ENCODE results near the gene MCM5. TPM values are rescaled to one million over a fixed set of nuclear protein-coding genes. Genes with fewer than 3 reads are reported as not detected.

The MCM5 gene
- polyA plus RNA-seq, 1 donor from 2014 or later: 78.2 TPM

GRCh38 chr22:35440129-35440528, 40.2 kb downstream of the MCM5 start:
- peak overlapping the region in 1 of 4 donors; percentile 18 for H3K4me3 Mint-ChIP-seq
- no peaks in the 10 kb centered on the region for H3K4me1 Mint-ChIP-seq
- H3K36me3 Mint-ChIP-seq: peaks cover 6% of the 10 kb centered on the region
- no peaks in the 10 kb centered on the region for H3K27me3 Mint-ChIP-seq
- H3K27ac Mint-ChIP-seq: no peak overlapping the region
- H3K9me3 Mint-ChIP-seq: no peaks in the 10 kb centered on the region

GRCh38 chr22:35441489-35442100, 41.7 kb downstream of the MCM5 start:
- Mint-ChIP-seq H3K9me3 (no peaks in the 10 kb centered on the region), H3K4me3 (no peak overlapping the region), H3K4me1 (peaks cover 0 to 3% (median 0%) of the 10 kb centered on the region in 3 donors), H3K27me3 (no peaks in the 10 kb centered on the region), H3K36me3 (peaks cover 6% of the 10 kb centered on the region), H3K27ac (peak overlapping the region in 1 of 3 donors; percentile 69)

GRCh38 chr22:35442471-35442870, 42.5 kb downstream of the MCM5 start:
- H3K27ac Mint-ChIP-seq: no peak overlapping the region
- no peaks in the 10 kb centered on the region for H3K27me3 Mint-ChIP-seq
- H3K4me3 Mint-ChIP-seq: no peak overlapping the region
- H3K9me3 Mint-ChIP-seq: no peaks in the 10 kb centered on the region
- H3K36me3 Mint-ChIP-seq: peaks cover 3% of the 10 kb centered on the region
- peaks cover 0 to 3% (median 0%) of the 10 kb centered on the region in 3 donors for H3K4me1 Mint-ChIP-seq

- H3K27ac Mint-ChIP-seq: peak overlapping the region in 1 of 3 donors; percentile 71
- no peaks in the 10 kb centered on the region for H3K27me3 Mint-ChIP-seq
- peaks cover 6% of the 10 kb centered on the region for H3K36me3 Mint-ChIP-seq
- H3K9me3 Mint-ChIP-seq: no peaks in the 10 kb centered on the region
- peaks cover 0 to 8% (median 6%) of the 10 kb centered on the region in 3 donors for H3K4me1 Mint-ChIP-seq
- no peak overlapping the region for H3K4me3 Mint-ChIP-seq
Observed at GRCh38 chr22:35443338-35443737, 43.4 kb downstream of the MCM5 start.

- peak overlapping the region in 1 of 4 donors; percentile 49 for H3K4me3 Mint-ChIP-seq
Observed at GRCh38 chr22:35443790-35444684, 44.1 kb downstream of the MCM5 start.

GRCh38 chr22:35444685-35445399, 44.9 kb downstream of the MCM5 start:
- Mint-ChIP-seq H3K36me3 (peaks cover 5% of the 10 kb centered on the region), H3K27ac (no peak overlapping the region), H3K4me3 (peak overlapping the region in 1 of 4 donors; percentile 49), H3K4me1 (peaks cover 0 to 8% (median 7%) of the 10 kb centered on the region in 3 donors), H3K9me3 (no peaks in the 10 kb centered on the region), H3K27me3 (no peaks in the 10 kb centered on the region)

More at GRCh38 chr22:35443790-35444684, 44.1 kb downstream of the MCM5 start:
- Mint-ChIP-seq H3K9me3 (no peaks in the 10 kb centered on the region), H3K36me3 (peaks cover 5% of the 10 kb centered on the region), H3K27ac (no peak overlapping the region), H3K27me3 (no peaks in the 10 kb centered on the region), H3K4me1 (peaks cover 0 to 8% (median 7%) of the 10 kb centered on the region in 3 donors)

- Mint-ChIP-seq H3K27me3 (no peaks in the 10 kb centered on the region), H3K9me3 (no peaks in the 10 kb centered on the region), H3K4me1 (peaks cover 0 to 8% (median 7%) of the 10 kb centered on the region in 3 donors), H3K4me3 (no peak overlapping the region), H3K27ac (no peak overlapping the region), H3K36me3 (peaks cover 12% of the 10 kb centered on the region)
Observed at GRCh38 chr22:35445933-35446332, 46.0 kb downstream of the MCM5 start.

GRCh38 chr22:35446365-35446764, 46.4 kb downstream of the MCM5 start:
- no peaks in the 10 kb centered on the region for H3K27me3 Mint-ChIP-seq
- no peaks in the 10 kb centered on the region for H3K9me3 Mint-ChIP-seq
- H3K4me3 Mint-ChIP-seq: no peak overlapping the region
- H3K4me1 Mint-ChIP-seq: peaks cover 0 to 8% (median 7%) of the 10 kb centered on the region in 3 donors
- H3K36me3 Mint-ChIP-seq: peaks cover 13% of the 10 kb centered on the region
- no peak overlapping the region for H3K27ac Mint-ChIP-seq

GRCh38 chr22:35448523-35448922, 48.6 kb downstream of the MCM5 start:
- Mint-ChIP-seq H3K4me1 (peaks cover 0 to 10% (median 7%) of the 10 kb centered on the region in 3 donors), H3K27ac (no peak overlapping the region), H3K27me3 (no peaks in the 10 kb centered on the region), H3K36me3 (peaks cover 13% of the 10 kb centered on the region), H3K9me3 (no peaks in the 10 kb centered on the region), H3K4me3 (no peak overlapping the region)

GRCh38 chr22:35449829-35450689, 50.1 kb downstream of the MCM5 start:
- Mint-ChIP-seq H3K4me3 (no peak overlapping the region), H3K4me1 (peaks cover 0 to 11% (median 7%) of the 10 kb centered on the region in 3 donors), H3K27ac (peak overlapping the region in 1 of 3 donors; percentile 81), H3K9me3 (no peaks in the 10 kb centered on the region), H3K36me3 (peaks cover 13% of the 10 kb centered on the region), H3K27me3 (no peaks in the 10 kb centered on the region)

GRCh38 chr22:35450824-35451569, 51.1 kb downstream of the MCM5 start:
- peaks cover 0 to 11% (median 7%) of the 10 kb centered on the region in 3 donors for H3K4me1 Mint-ChIP-seq
- H3K9me3 Mint-ChIP-seq: no peaks in the 10 kb centered on the region
- no peaks in the 10 kb centered on the region for H3K27me3 Mint-ChIP-seq
- H3K4me3 Mint-ChIP-seq: no peak overlapping the region
- peak overlapping the region in 1 of 3 donors; percentile 81 for H3K27ac Mint-ChIP-seq
- peaks cover 13% of the 10 kb centered on the region for H3K36me3 Mint-ChIP-seq

GRCh38 chr22:35451592-35451991, 51.7 kb downstream of the MCM5 start:
- no peak overlapping the region for H3K4me3 Mint-ChIP-seq
- H3K27ac Mint-ChIP-seq: no peak overlapping the region
- no peaks in the 10 kb centered on the region for H3K9me3 Mint-ChIP-seq
- peaks cover 13% of the 10 kb centered on the region for H3K36me3 Mint-ChIP-seq
- H3K4me1 Mint-ChIP-seq: peaks cover 0 to 8% (median 7%) of the 10 kb centered on the region in 3 donors
- H3K27me3 Mint-ChIP-seq: no peaks in the 10 kb centered on the region

GRCh38 chr22:35452351-35452781, 52.4 kb downstream of the MCM5 start:
- H3K4me1 Mint-ChIP-seq: peaks cover 0 to 8% (median 7%) of the 10 kb centered on the region in 3 donors
- no peaks in the 10 kb centered on the region for H3K27me3 Mint-ChIP-seq
- H3K4me3 Mint-ChIP-seq: no peak overlapping the region
- no peaks in the 10 kb centered on the region for H3K9me3 Mint-ChIP-seq
- peaks cover 13% of the 10 kb centered on the region for H3K36me3 Mint-ChIP-seq
- H3K27ac Mint-ChIP-seq: peak overlapping the region in 1 of 3 donors; percentile 67

Measured in IgD-negative memory B cell (primary cell).